ENCODE data around the gene NBEAL1. TPM values are rescaled to one million over a fixed set of nuclear protein-coding genes. Genes with fewer than 3 reads are reported as not detected.

The NBEAL1 gene
- total and polyA plus RNA-seq, 2 of the 8 experiments (the other 6 are each of a cell fraction or from before 2014, with no cell fraction given): 2.3 to 10.7 TPM

- TF ChIP-seq ZNF274 (IDR thresholded peaks at IDR 0.05; ENCODE audit: borderline replicate concordance, extremely low read depth, low read length): no peak
- TF ChIP-seq SRF (IDR thresholded peaks at IDR 0.05; ENCODE audit: low read depth, low read length): peak; percentile 92
- TF ChIP-seq CEBPB (IDR thresholded peaks at IDR 0.05; ENCODE audit: low read depth, low read length): no peak
- peak; percentile 75 to 95 for TF ChIP-seq POLR2A (IDR thresholded peaks at IDR 0.05; ENCODE audit: control extremely low read depth in 1 of 2, low read depth in 2 of 2, low read length in 2 of 2)
- TF ChIP-seq TAF1 (IDR thresholded peaks at IDR 0.05; ENCODE audit: low read depth, low read length): peak; percentile 79; the same call in 1 of the 2 replicates
- no peak; the same call in 1 of the 2 replicates for TF ChIP-seq GTF2F1 (IDR thresholded peaks at IDR 0.05; ENCODE audit: borderline replicate concordance, low read depth, low read length)
- no peak for TF ChIP-seq JUND (IDR thresholded peaks at IDR 0.05; ENCODE audit: low read length)
- TF ChIP-seq BACH1 (IDR thresholded peaks at IDR 0.05; ENCODE audit: low read length): 0 out of 2 replicates have a peak, but pooled peaks have one; percentile 37
- no peak for TF ChIP-seq TEAD4 (IDR thresholded peaks at IDR 0.05; ENCODE audit: low read depth, low read length)
- no peak for TF ChIP-seq EZH2 (IDR thresholded peaks at IDR 0.05; ENCODE audit: low read depth, low read length, severe bottlenecking)
- TF ChIP-seq NRF1 (IDR thresholded peaks at IDR 0.05; ENCODE audit: low read depth, low read length): no peak
- TF ChIP-seq SIRT6 (IDR thresholded peaks at IDR 0.05; ENCODE audit: low read length): no peak
- TF ChIP-seq MAFK (IDR thresholded peaks at IDR 0.05; ENCODE audit: low read depth, low read length): no peak
- no peak for TF ChIP-seq BRCA1 (IDR thresholded peaks at IDR 0.05; ENCODE audit: low read depth, low read length)
- peak; percentile 64 for TF ChIP-seq KDM4A (IDR thresholded peaks at IDR 0.05; ENCODE audit: low read depth, low read length, severe bottlenecking)
- TF ChIP-seq RFX5 (IDR thresholded peaks at IDR 0.05; ENCODE audit: borderline replicate concordance, low read depth, low read length): no peak
- no peak; the same call in 1 of the 2 replicates for TF ChIP-seq SP4 (IDR thresholded peaks at IDR 0.05; ENCODE audit: low read length)
- TF ChIP-seq CBX8 (IDR thresholded peaks at IDR 0.05; ENCODE audit: borderline replicate concordance, low read depth, low read length): no peak
- TF ChIP-seq ATF2 (IDR thresholded peaks at IDR 0.05; ENCODE audit: low read length): peak; percentile 18; the same call in 1 of the 2 replicates
- no peak for TF ChIP-seq CTBP2 (IDR thresholded peaks at IDR 0.05; ENCODE audit: borderline replicate concordance, insufficient read depth, insufficient read length, low read length)
- TF ChIP-seq, protein P1, sequence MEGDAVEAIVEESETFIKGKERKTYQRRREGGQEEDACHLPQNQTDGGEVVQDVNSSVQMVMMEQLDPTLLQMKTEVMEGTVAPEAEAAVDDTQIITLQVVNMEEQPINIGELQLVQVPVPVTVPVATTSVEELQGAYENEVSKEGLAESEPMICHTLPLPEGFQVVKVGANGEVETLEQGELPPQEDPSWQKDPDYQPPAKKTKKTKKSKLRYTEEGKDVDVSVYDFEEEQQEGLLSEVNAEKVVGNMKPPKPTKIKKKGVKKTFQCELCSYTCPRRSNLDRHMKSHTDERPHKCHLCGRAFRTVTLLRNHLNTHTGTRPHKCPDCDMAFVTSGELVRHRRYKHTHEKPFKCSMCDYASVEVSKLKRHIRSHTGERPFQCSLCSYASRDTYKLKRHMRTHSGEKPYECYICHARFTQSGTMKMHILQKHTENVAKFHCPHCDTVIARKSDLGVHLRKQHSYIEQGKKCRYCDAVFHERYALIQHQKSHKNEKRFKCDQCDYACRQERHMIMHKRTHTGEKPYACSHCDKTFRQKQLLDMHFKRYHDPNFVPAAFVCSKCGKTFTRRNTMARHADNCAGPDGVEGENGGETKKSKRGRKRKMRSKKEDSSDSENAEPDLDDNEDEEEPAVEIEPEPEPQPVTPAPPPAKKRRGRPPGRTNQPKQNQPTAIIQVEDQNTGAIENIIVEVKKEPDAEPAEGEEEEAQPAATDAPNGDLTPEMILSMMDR (IDR thresholded peaks at IDR 0.05; ENCODE audit: control extremely low read depth in 1 of 3, insufficient read depth in 1 of 3, low read depth in 1 of 3, low read length in 3 of 3): peak; percentile 15 to 44 (median 30)
Measured at GRCh38 chr2:203238704-203239526, 224.2 kb downstream of the NBEAL1 start, which contains the start of gene CYP20A1 (continued).
